Loucy (cell line): ENCODE results near the gene SDE2.

ENCODE experiments used
- H2AFZ ChIP-seq: fragments of 200-600 bp; sonication (generic); 2 replicates; pipeline ENCODE4 v1.6.0; 2016; ENCODE audit warnings: antibody characterized with exemption, mild to moderate bottlenecking, low read length, moderate library complexity
- H3F3A ChIP-seq: fragments of 200-600 bp; 2 replicates; pipeline ENCODE4 v1.6.0; 2016; ENCODE audit warnings: antibody characterized with exemption, low read depth, mild to moderate bottlenecking
- H3K27me3 ChIP-seq: fragments of 200-600 bp; sonication (generic); 2 replicates; pipeline ENCODE4 v1.6.1; 2014; ENCODE audit warnings: low read length, mild to moderate bottlenecking; ENCODE audit not compliant: insufficient read depth, poor library complexity, severe bottlenecking
- H3K36me3 ChIP-seq: fragments of 200-600 bp; sonication (generic); 2 replicates; pipeline ENCODE4 v1.6.1; 2016; ENCODE audit warnings: low read length; ENCODE audit not compliant: insufficient read depth
- H3K4me1 ChIP-seq: fragments of 200-600 bp; sonication (generic); 2 replicates; pipeline ENCODE4 v1.5.1; 2014; ENCODE audit warnings: low read length, mild to moderate bottlenecking; ENCODE audit not compliant: insufficient read depth, poor library complexity, severe bottlenecking
- H3K4me2 ChIP-seq: fragments of 200-600 bp; sonication (generic); 2 replicates; pipeline ENCODE4 v1.6.0; 2014; ENCODE audit warnings: antibody characterized with exemption, low read length, low read depth, mild to moderate bottlenecking; ENCODE audit not compliant: poor library complexity, severe bottlenecking
- H3K4me3 ChIP-seq: fragments of 200-600 bp; sonication (generic); 2 replicates; pipeline ENCODE4 v1.5.1; 2014; ENCODE audit warnings: low read length, mild to moderate bottlenecking, mixed read lengths; ENCODE audit not compliant: poor library complexity, severe bottlenecking
- H3K79me2 ChIP-seq: fragments of 200-600 bp; sonication (generic); 2 replicates; pipeline ENCODE4 v1.6.1; 2014; ENCODE audit warnings: low read length; ENCODE audit not compliant: insufficient read depth
- H3K9ac ChIP-seq: fragments of 200-600 bp; sonication (generic); 2 replicates; pipeline ENCODE4 v1.6.0; 2014; ENCODE audit warnings: mild to moderate bottlenecking, low read depth, low read length, moderate library complexity; ENCODE audit not compliant: poor library complexity, severe bottlenecking
- H3K9me2 ChIP-seq: fragments of 200-600 bp; sonication (generic); replicated peaks from 2 replicates; pipeline ENCODE4 v1.6.1; 2016; ENCODE audit warnings: low read depth, low read length, mixed read lengths
- H3K9me3 ChIP-seq: fragments of 200-600 bp; sonication (generic); 2 replicates; pipeline ENCODE4 v1.6.1; 2014; ENCODE audit warnings: mild to moderate bottlenecking, antibody characterized with exemption, low read length, low read depth; ENCODE audit not compliant: insufficient read depth
- H4K20me1 ChIP-seq: fragments of 200-600 bp; sonication (generic); 2 replicates; pipeline ENCODE4 v1.6.0; 2014; ENCODE audit warnings: antibody characterized with exemption, low read length, mild to moderate bottlenecking; ENCODE audit not compliant: insufficient read depth, poor library complexity, severe bottlenecking
- CTCF ChIP-seq: fragments of 200-600 bp; sonication (generic); conservative IDR thresholded peaks from 2 replicates; pipeline ENCODE4 v1.5.1; 2014; ENCODE audit warnings: mild to moderate bottlenecking, antibody characterized with exemption, low read length
- EZH2phosphoT487 ChIP-seq: fragments of 200-600 bp; IDR thresholded peaks from 2 replicates; pipeline ENCODE4 v1.6.1; 2018; ENCODE audit warnings: antibody characterized with exemption, mild to moderate bottlenecking, moderate library complexity, borderline replicate concordance

SDE2 gene

GRCh38 chr1:225999912-226000337, 782 bp upstream of the SDE2 start:
- H3K4me1 ChIP-seq = peaks cover 81% of the 10 kb centered on the region
- TF ChIP-seq EZH2phosphoT487 = no peak
- no peak for TF ChIP-seq CTCF
- no peaks in the 10 kb centered on the region for H3K9me2 ChIP-seq
- peaks cover 3% of the 10 kb centered on the region; the same call in 1 of the 2 replicates for H3K36me3 ChIP-seq
- H2AFZ ChIP-seq = no peak overlapping the region
- H3K9me3 ChIP-seq = no peaks in the 10 kb centered on the region
- peak overlapping the region; percentile 83 for H3K9ac ChIP-seq
- peaks cover 31% of the 10 kb centered on the region for H4K20me1 ChIP-seq
- peaks cover 20% of the 10 kb centered on the region for H3F3A ChIP-seq
- H3K4me2 ChIP-seq = peak overlapping the region; percentile 82
- peak overlapping the region; percentile 69 for H3K4me3 ChIP-seq
- peaks cover 65% of the 10 kb centered on the region for H3K79me2 ChIP-seq
- no peaks in the 10 kb centered on the region for H3K27me3 ChIP-seq

- H3K4me3 ChIP-seq = peak overlapping the region; percentile 95
- H3K9me2 ChIP-seq = no peaks in the 10 kb centered on the region
- H3F3A ChIP-seq = peaks cover 20% of the 10 kb centered on the region
- H4K20me1 ChIP-seq = peaks cover 37% of the 10 kb centered on the region
- no peaks in the 10 kb centered on the region for H3K27me3 ChIP-seq
- peaks cover 12% of the 10 kb centered on the region for H3K36me3 ChIP-seq
- peak overlapping the region; percentile 99 for H3K4me2 ChIP-seq
- no peaks in the 10 kb centered on the region for H3K9me3 ChIP-seq
- peaks cover 75% of the 10 kb centered on the region for H3K79me2 ChIP-seq
- peak overlapping the region; percentile 80 for H2AFZ ChIP-seq
- H3K4me1 ChIP-seq = peaks cover 80% of the 10 kb centered on the region
- TF ChIP-seq EZH2phosphoT487 (no peak), CTCF (no peak)
- peak overlapping the region; percentile 95 for H3K9ac ChIP-seq
Measured at GRCh38 chr1:225998560-225999226, 450 bp downstream of the SDE2 start.

- H3K27me3 ChIP-seq = no peaks in the 10 kb centered on the region
- H3K79me2 ChIP-seq = peaks cover 81% of the 10 kb centered on the region
- peak overlapping the region; percentile 95 for H3K4me3 ChIP-seq
Measured at GRCh38 chr1:225996946-225997545, 2.1 kb downstream of the SDE2 start.

More at GRCh38 chr1:225996946-225997545, 2.1 kb downstream of the SDE2 start:
- Histone ChIP-seq H3F3A (peaks cover 20% of the 10 kb centered on the region), H3K36me3 (peaks cover 23% of the 10 kb centered on the region), H3K4me1 (peaks cover 64% of the 10 kb centered on the region), H3K9me2 (no peaks in the 10 kb centered on the region), H2AFZ (no peak overlapping the region), H3K4me2 (peak overlapping the region; percentile 99), H4K20me1 (peaks cover 40% of the 10 kb centered on the region), H3K9ac (peak overlapping the region; percentile 95), H3K9me3 (no peaks in the 10 kb centered on the region)
- TF ChIP-seq EZH2phosphoT487 (no peak), CTCF (no peak)
